Endothelial cell of umbilical vein (primary cell): Measurements from ENCODE around the gene LDLRAD4. TPM values are rescaled to one million over a fixed set of nuclear protein-coding genes. Genes with fewer than 3 reads are reported as not detected.

ENCODE experiments used
- BruUV-seq: library from RNA; stranded (reverse); fragments of 400-500 nt; replicated peaks from 2 replicates; lab custom pipeline; 2021; lab: Mats Ljungman, UMichigan
- CTCF ChIA-PET: fragments of 300-600, 350-600 bp; sonication (Branson Sonifier 250); formaldehyde crosslinking; loops from one replicate; lab custom pipeline; 2021; ENCODE audit warnings: antibody characterized with exemption, inconsistent platforms; lab: Charles Lee
- POLR2A ChIA-PET: fragments of 300-600, 350-600 bp; sonication (Branson Sonifier 250); formaldehyde crosslinking; loops from one replicate; lab custom pipeline; 2021; ENCODE audit warnings: antibody characterized with exemption, inconsistent platforms; lab: Charles Lee
- DNase-seq: peaks from one replicate; pipeline ENCODE4 v3.0.0-alpha.2; 2011; ENCODE audit warnings: low read depth, low spot score
- FAIRE-seq: peaks from 2 replicates; lab custom pipeline; 2011; peaks lifted over from hg19 to GRCh38; lab: Jason Lieb, UNC
- H2AFZ ChIP-seq: 2 replicates; pipeline ENCODE4 v1.6.0; 2012; ENCODE audit warnings: low read depth, low read length, control low read depth, inconsistent platforms
- H3K27ac ChIP-seq: 2 replicates; pipeline ENCODE4 v1.5.1; 2011; ENCODE audit warnings: low read depth, mild to moderate bottlenecking, control low read depth, low read length, moderate library complexity; ENCODE audit not compliant: insufficient read depth
- H3K27me3 ChIP-seq, 2 experiments: 2 replicates each; pipeline versions ENCODE4 v1.6.0 to v1.6.1; 2011; ENCODE audit warnings: low read length in 2 of 2, mixed read lengths in 1 of 2; ENCODE audit not compliant: control insufficient read depth in 2 of 2, insufficient read depth in 2 of 2
- H3K36me3 ChIP-seq, 2 experiments: 2 replicates in 1 of 2; 3 replicates in 1 of 2; pipeline ENCODE4 v1.5.1; 2011; ENCODE audit warnings: low read length in 2 of 2, mild to moderate bottlenecking in 1 of 2, moderate library complexity in 1 of 2; ENCODE audit not compliant: control insufficient read depth in 2 of 2, insufficient read depth in 2 of 2; ENCODE audit errors: extremely low read depth in 1 of 2
- H3K4me1 ChIP-seq: 3 replicates; pipeline ENCODE4 v1.5.1; 2011; ENCODE audit warnings: mild to moderate bottlenecking, low read length; ENCODE audit not compliant: control insufficient read depth, insufficient read depth; ENCODE audit errors: extremely low read depth
- H3K4me2 ChIP-seq: 2 replicates; pipeline ENCODE4 v1.6.1; 2011; ENCODE audit warnings: low read length, control low read depth, mixed read lengths; ENCODE audit not compliant: insufficient read depth
- H3K4me3 ChIP-seq, 3 experiments: fragments of 200-600 bp in 1 of 3; sonication (generic), shearing (Covaris generic) in 1 of 3; replicated peaks in 1 of 3; 2 replicates each; pipeline ENCODE4 v1.5.1; 2011 to 2016; ENCODE audit warnings: control low read depth in 3 of 3, low read length in 3 of 3, mild to moderate bottlenecking in 2 of 3, inconsistent platforms in 1 of 3, low read depth in 1 of 3, moderate library complexity in 1 of 3; ENCODE audit not compliant: insufficient read depth in 1 of 3
- H3K79me2 ChIP-seq: 2 replicates; pipeline ENCODE4 v1.6.0; 2012; ENCODE audit warnings: low read length, inconsistent platforms; ENCODE audit not compliant: control insufficient read depth, insufficient read depth
- H3K9ac ChIP-seq: replicated peaks from 2 replicates; pipeline ENCODE3; 2011; ENCODE audit warnings: low read length, control low read depth; ENCODE audit not compliant: insufficient read depth; ENCODE audit errors: extremely low read depth
- H3K9me1 ChIP-seq: replicated peaks from 3 replicates; pipeline ENCODE4 v1.6.0; 2011; ENCODE audit warnings: mild to moderate bottlenecking, low read length; ENCODE audit not compliant: control insufficient read depth, insufficient read depth; ENCODE audit errors: extremely low read depth
- H3K9me3 ChIP-seq: replicated peaks from 2 replicates; pipeline ENCODE4 v1.5.1; 2012; ENCODE audit warnings: low read length, inconsistent platforms; ENCODE audit not compliant: control insufficient read depth, insufficient read depth
- H4K20me1 ChIP-seq: replicated peaks from 2 replicates; pipeline ENCODE3; 2011; ENCODE audit warnings: mild to moderate bottlenecking, low read length; ENCODE audit not compliant: control insufficient read depth, insufficient read depth; ENCODE audit errors: extremely low read depth
- FOS ChIP-seq: IDR thresholded peaks from 2 replicates; pipeline ENCODE4 v1.6.1; 2011; ENCODE audit warnings: mild to moderate bottlenecking, low read length, moderate library complexity, borderline replicate concordance; ENCODE audit not compliant: insufficient read depth
- GATA2 ChIP-seq: IDR thresholded peaks from 2 replicates; pipeline ENCODE4 v1.7.0; 2011; ENCODE audit warnings: low read depth, mild to moderate bottlenecking, moderate library complexity, mixed read lengths, low read length; ENCODE audit not compliant: insufficient read length, insufficient read depth
- JUN ChIP-seq: IDR thresholded peaks from 2 replicates; pipeline ENCODE4 v1.6.1; 2011; ENCODE audit warnings: borderline replicate concordance, low read depth; ENCODE audit not compliant: insufficient read length, insufficient read depth
- MYC ChIP-seq: IDR thresholded peaks from one replicate; pipeline ENCODE4 v1.6.1; 2011; ENCODE audit warnings: mild to moderate bottlenecking, low read depth, low read length
- POLR2A ChIP-seq: IDR thresholded peaks from 2 replicates; pipeline ENCODE4 v1.6.1; 2012; ENCODE audit warnings: low read depth, mild to moderate bottlenecking, control low read depth, low read length
- POLR2AphosphoS5 ChIP-seq: IDR thresholded peaks from 2 replicates; pipeline ENCODE4 v1.6.1; 2012; ENCODE audit warnings: low read depth, mild to moderate bottlenecking, control low read depth, low read length, moderate library complexity; ENCODE audit not compliant: insufficient read depth
- dilution Hi-C: fragments of 300-500 bp; cut with MboI; formaldehyde crosslinking; loops from one replicate; pipeline ENCODE4 v1.15.0; 2019; ENCODE audit warnings: low sequenced_read_pairs; ENCODE audit not compliant: extremely low pct_ligation_motif_present
- intact Hi-C: fragments of 100-400 bp; cut with micrococcal nuclease; formaldehyde crosslinking; loops from one replicate; pipeline ENCODE4 v1.10.0; 2022
- polyA plus RNA-seq, 4 experiments: library from polyadenylated mRNA; depleted of rRNA in 3 of 4; stranded (reverse) in 3 of 4; unstranded in 1 of 4; fragments of >200 nt; gene quantifications; 2 replicates each; pipeline versions ENCODE4 v1.2.1 to v1.2.3, GENCODE V29; 2011 to 2012; ENCODE audit warnings: missing spikeins in 1 of 4
- total RNA-seq: library from RNA; stranded (reverse); gene quantifications from 2 replicates; pipeline ENCODE4 v1.2.3, GENCODE V29; 2021
- TF ChIP-seq, protein P1 (sequence below): IDR thresholded peaks from 2 replicates; pipeline ENCODE4 v1.6.1; 2011; ENCODE audit not compliant: insufficient read depth, insufficient read length

Gene LDLRAD4
- total and polyA plus RNA-seq, 2 donors (not counting 3 experiments of a cell fraction or from before 2014, with no cell fraction given) = 5.2 to 6.5 TPM

DNA sequence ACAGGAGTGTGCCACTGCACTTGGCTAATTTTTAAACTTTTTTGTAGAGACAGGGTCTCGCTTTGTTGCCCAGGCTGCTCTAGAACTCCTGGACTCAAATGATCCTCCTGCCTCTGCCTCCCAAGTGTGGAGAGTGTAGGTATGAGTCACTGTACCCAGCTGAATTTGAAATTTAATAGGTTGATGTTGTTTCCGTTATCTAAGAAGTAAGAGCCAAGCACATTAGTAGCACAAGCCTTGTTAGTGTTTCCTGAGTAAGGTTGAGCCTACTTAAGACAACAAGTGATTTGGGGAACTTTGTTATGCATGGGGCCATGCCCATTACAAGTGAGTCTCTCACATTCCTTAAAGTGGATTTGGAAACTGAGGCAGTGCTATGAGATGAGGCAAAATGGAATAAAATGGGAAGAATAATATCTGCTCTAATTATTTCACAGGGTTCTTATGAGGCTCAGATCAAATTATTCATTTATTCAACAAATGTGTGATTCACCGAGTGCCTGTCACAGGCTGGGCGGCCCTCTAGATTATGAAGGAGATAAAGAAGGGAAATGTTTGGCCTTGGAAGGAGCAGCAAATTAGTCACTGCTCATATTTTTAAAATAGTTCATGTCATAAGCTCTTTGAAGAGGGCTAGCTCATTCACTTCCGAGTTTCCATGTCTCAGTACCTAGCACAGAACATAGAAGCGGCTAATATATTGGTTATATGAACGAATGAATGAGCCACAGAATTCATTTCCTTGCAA, 217.2 kb downstream of the LDLRAD4 start:
- Histone ChIP-seq H2AFZ (peak overlapping the region; percentile 39), H4K20me1 (no peaks in the 10 kb centered on the region), H3K4me2 (peak overlapping the region; percentile 79), H3K36me3 (no peaks in the 10 kb centered on the region), H3K4me3 (no peak overlapping the region), H3K27ac (peak overlapping the region; percentile 90), H3K9me1 (no peaks in the 10 kb centered on the region), H3K79me2 (no peaks in the 10 kb centered on the region), H3K4me1 (peaks cover 35% of the 10 kb centered on the region), H3K27me3 (no peaks in the 10 kb centered on the region), H3K9me3 (no peaks in the 10 kb centered on the region), H3K9ac (peak overlapping the region; percentile 63)
- ChIA-PET CTCF (interaction anchor here (0.6 to 1.9 kb wide), 9 partner anchors 11 to 220 kb away, joined by 3 to 6 read pairs (median 4); no protein-coding TSS in a partner anchor), POLR2A (interaction anchor here (0.6 kb wide), 1 partner anchor 39 kb away, joined by 5 read pairs; no protein-coding TSS in a partner anchor)
- TF ChIP-seq FOS = peak; percentile 57
- no peak for TF ChIP-seq MYC
- no peak for TF ChIP-seq POLR2AphosphoS5
- TF ChIP-seq, protein P1, sequence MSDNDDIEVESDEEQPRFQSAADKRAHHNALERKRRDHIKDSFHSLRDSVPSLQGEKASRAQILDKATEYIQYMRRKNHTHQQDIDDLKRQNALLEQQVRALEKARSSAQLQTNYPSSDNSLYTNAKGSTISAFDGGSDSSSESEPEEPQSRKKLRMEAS = no peak
- peak; percentile 100 for TF ChIP-seq GATA2
- TF ChIP-seq POLR2A = no peak
- TF ChIP-seq JUN = peak; percentile 81
- DNase-seq (peak; percentile 91), FAIRE-seq (peak; percentile 98)
- BruUV-seq = no TSS peak
- intact Hi-C loops = loop anchor here (1.0 to 5.0 kb wide), 7 partner anchors 29 to 362 kb away; no protein-coding TSS in a partner anchor
- dilution Hi-C loops = no loop called here
